Endothelial cell (in vitro differentiated cells): ENCODE measurements around the gene SLC24A3. TPM values are rescaled to one million over a fixed set of nuclear protein-coding genes. Genes with fewer than 3 reads are reported as not detected.

Experiments used
- DNase-seq: peaks from one replicate; pipeline ENCODE4 v3.0.0; 2021; ENCODE audit warnings: low spot score
- H3K27ac Mint-ChIP-seq: one replicate; pipeline ENCODE4 v1.8.0; 2021; ENCODE audit warnings: mixed read lengths, inconsistent platforms; ENCODE audit not compliant: unreplicated experiment
- H3K27me3 Mint-ChIP-seq: one replicate; pipeline ENCODE4 v1.8.0; 2021; ENCODE audit warnings: mild to moderate bottlenecking, moderate library complexity, mixed read lengths, inconsistent platforms; ENCODE audit not compliant: unreplicated experiment
- H3K36me3 Mint-ChIP-seq: one replicate; pipeline ENCODE4 v1.8.0; 2021; ENCODE audit warnings: mild to moderate bottlenecking, low read depth, mixed read lengths, inconsistent platforms; ENCODE audit not compliant: unreplicated experiment
- H3K4me1 Mint-ChIP-seq: one replicate; pipeline ENCODE4 v1.8.0; 2021; ENCODE audit warnings: mild to moderate bottlenecking, mixed read lengths, inconsistent platforms; ENCODE audit not compliant: unreplicated experiment
- H3K4me3 Mint-ChIP-seq: one replicate; pipeline ENCODE4 v1.8.0; 2021; ENCODE audit warnings: mild to moderate bottlenecking, mixed read lengths, inconsistent platforms; ENCODE audit not compliant: unreplicated experiment
- H3K9me3 Mint-ChIP-seq: one replicate; pipeline ENCODE4 v1.8.0; 2021; ENCODE audit warnings: mixed read lengths, inconsistent platforms; ENCODE audit not compliant: unreplicated experiment
- CTCF ChIP-seq: fragments of 200-600 bp; sonication (generic); IDR thresholded peaks from one replicate; pipeline ENCODE4 v1.5.0; 2021; ENCODE audit warnings: antibody characterized with exemption; ENCODE audit not compliant: unreplicated experiment
- total RNA-seq: library from RNA; stranded (reverse); fragmentation: NEBNext Ultra II Directional; extraction: Animal tissue kit (Norgen Biotek cat#: 25700); gene quantifications from one replicate; pipeline ENCODE4 v1.2.1, GENCODE V29; 2021; ENCODE audit not compliant: unreplicated experiment

SLC24A3 gene
- total RNA-seq, 1 donor from 2014 or later = 0.15 TPM

DNA sequence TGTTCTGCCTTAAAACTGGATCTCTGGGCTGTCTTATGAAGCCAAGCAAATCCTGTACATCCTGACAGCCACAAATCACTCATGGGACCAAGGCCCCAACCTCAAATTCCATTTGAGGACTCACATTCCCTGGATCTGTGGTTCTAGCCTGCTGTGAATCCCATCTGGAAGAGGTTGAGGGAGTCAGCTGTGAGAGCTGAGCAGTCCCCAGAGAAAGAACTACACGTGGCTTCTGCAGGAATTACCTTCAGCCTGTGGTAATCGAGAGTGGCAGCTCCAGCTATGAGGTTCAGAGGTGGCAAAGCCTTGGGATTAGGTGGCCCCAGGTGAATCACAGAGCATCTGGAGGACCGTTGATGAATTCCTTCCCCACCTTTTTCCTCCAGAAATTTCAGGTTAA lies 245.2 kb downstream of the SLC24A3 start:
- TF ChIP-seq CTCF = no peak
- Mint-ChIP-seq H3K36me3 (no peaks in the 10 kb centered on the region), H3K4me3 (no peak overlapping the region), H3K27ac (no peak overlapping the region), H3K9me3 (no peaks in the 10 kb centered on the region), H3K4me1 (no peaks in the 10 kb centered on the region), H3K27me3 (peaks cover 2% of the 10 kb centered on the region)
- DNase-seq = no peak

GRCh38 chr20:19460386-19460785 lies 247.9 kb downstream of the SLC24A3 start:
- H3K36me3 Mint-ChIP-seq = no peaks in the 10 kb centered on the region
- no peak overlapping the region for H3K4me3 Mint-ChIP-seq
- H3K9me3 Mint-ChIP-seq = no peaks in the 10 kb centered on the region
- no peak for DNase-seq
- no peak for TF ChIP-seq CTCF
- peaks cover 2% of the 10 kb centered on the region for H3K27me3 Mint-ChIP-seq
- H3K4me1 Mint-ChIP-seq = no peaks in the 10 kb centered on the region
- no peak overlapping the region for H3K27ac Mint-ChIP-seq

GRCh38 chr20:19462491-19462890 lies 250.0 kb downstream of the SLC24A3 start:
- no peak for TF ChIP-seq CTCF
- Mint-ChIP-seq H3K27me3 (no peaks in the 10 kb centered on the region), H3K36me3 (no peaks in the 10 kb centered on the region), H3K27ac (no peak overlapping the region), H3K4me3 (no peak overlapping the region), H3K4me1 (no peaks in the 10 kb centered on the region), H3K9me3 (no peaks in the 10 kb centered on the region)
- DNase-seq = no peak

- Mint-ChIP-seq H3K4me3 (no peak overlapping the region), H3K27ac (no peak overlapping the region)
Measured at GRCh38 chr20:19463597-19463996, 251.2 kb downstream of the SLC24A3 start.

DNA sequence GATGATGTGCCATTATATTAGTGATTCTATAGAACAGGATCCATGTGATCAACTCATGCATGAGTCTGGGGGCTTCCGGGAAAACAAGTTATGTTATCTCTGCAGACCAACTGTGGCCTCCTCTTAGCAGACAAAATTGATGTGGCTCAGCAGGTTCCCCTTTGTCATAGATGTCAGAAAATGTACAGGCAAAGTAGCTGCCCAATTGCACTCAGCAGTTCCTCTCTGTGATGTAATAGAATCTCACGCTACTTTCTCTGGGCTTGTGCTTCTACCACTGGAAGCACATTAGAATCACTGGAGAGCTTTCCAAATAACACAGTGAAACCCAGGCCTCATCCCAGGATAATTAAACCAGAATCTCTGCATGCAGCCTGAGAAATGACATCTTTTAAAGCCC lies 253.1 kb downstream of the SLC24A3 start:
- H3K36me3 Mint-ChIP-seq = no peaks in the 10 kb centered on the region
- TF ChIP-seq CTCF = no peak
- no peak overlapping the region for H3K4me3 Mint-ChIP-seq
- no peaks in the 10 kb centered on the region for H3K4me1 Mint-ChIP-seq
- DNase-seq = no peak
- H3K9me3 Mint-ChIP-seq = no peaks in the 10 kb centered on the region
- peaks cover 6% of the 10 kb centered on the region for H3K27me3 Mint-ChIP-seq
- H3K27ac Mint-ChIP-seq = no peak overlapping the region

More at GRCh38 chr20:19463597-19463996, 251.2 kb downstream of the SLC24A3 start:
- H3K9me3 Mint-ChIP-seq = no peaks in the 10 kb centered on the region
- no peaks in the 10 kb centered on the region for H3K36me3 Mint-ChIP-seq
- TF ChIP-seq CTCF = no peak
- H3K4me1 Mint-ChIP-seq = no peaks in the 10 kb centered on the region
- no peak for DNase-seq
- peaks cover 4% of the 10 kb centered on the region for H3K27me3 Mint-ChIP-seq
